Natural killer cell (primary cell): ENCODE measurements around the gene EPHA4. TPM values are rescaled to one million over a fixed set of nuclear protein-coding genes. Genes with fewer than 3 reads are reported as not detected.

Experiments
- ATAC-seq, 3 donors: fragments of 150-1000 bp in 2 of 3; fragments of 200-7000 bp in 1 of 3; cut with Tn5 transposase; 1 replicate in 1 of 3; 2 replicates in 2 of 3; pipeline ENCODE4 v1.10.0; 2021; ENCODE audit warnings: mild to moderate bottlenecking in 2 of 3, moderate library complexity in 2 of 3
- DNase-seq, 2 donors: peaks; one replicate each; pipeline versions ENCODE4 v3.0.0 to v3.0.0-alpha.2; 2013 to 2021; ENCODE audit warnings: mixed read lengths in 1 of 2
- H3K27ac ChIP-seq: one replicate; pipeline ENCODE4 v1.5.1; 2013; ENCODE audit warnings: mild to moderate bottlenecking, low read length
- H3K27me3 ChIP-seq: one replicate; pipeline ENCODE4 v1.6.1; 2013; ENCODE audit warnings: low read length; ENCODE audit not compliant: control insufficient read depth, insufficient read depth
- H3K36me3 ChIP-seq: one replicate; pipeline ENCODE4 v1.6.1; 2013; ENCODE audit warnings: low read length; ENCODE audit not compliant: control insufficient read depth, insufficient read depth
- H3K4me1 ChIP-seq: one replicate; pipeline ENCODE4 v1.6.1; 2013; ENCODE audit warnings: low read length; ENCODE audit not compliant: control insufficient read depth, insufficient read depth
- H3K4me3 ChIP-seq: one replicate; pipeline ENCODE4 v1.5.1; 2013; ENCODE audit warnings: low read length
- H3K9me3 ChIP-seq: one replicate; pipeline ENCODE4 v1.6.1; 2013; ENCODE audit warnings: low read length; ENCODE audit not compliant: control insufficient read depth, insufficient read depth
- H3K27ac Mint-ChIP-seq, 2 donors: one replicate each; pipeline ENCODE4 v1.8.0; 2022; ENCODE audit warnings: mild to moderate bottlenecking in 2 of 2, mixed read lengths in 2 of 2, moderate library complexity in 1 of 2
- H3K27me3 Mint-ChIP-seq, 2 donors: one replicate each; pipeline ENCODE4 v1.8.0; 2022; ENCODE audit warnings: low read depth in 2 of 2, mixed read lengths in 2 of 2
- H3K36me3 Mint-ChIP-seq: one replicate; pipeline ENCODE4 v1.8.0; 2022; ENCODE audit warnings: mixed read lengths
- H3K4me1 Mint-ChIP-seq, 2 donors: one replicate each; pipeline ENCODE4 v1.8.0; 2022; ENCODE audit warnings: mixed read lengths in 2 of 2
- H3K4me3 Mint-ChIP-seq: one replicate; pipeline ENCODE4 v1.8.0; 2022; ENCODE audit warnings: mild to moderate bottlenecking, moderate library complexity, mixed read lengths
- H3K9me3 Mint-ChIP-seq, 2 donors: one replicate each; pipeline ENCODE4 v1.8.0; 2022; ENCODE audit warnings: mixed read lengths in 2 of 2
- CTCF ChIP-seq: fragments of 200-600 bp; IDR thresholded peaks from one replicate; pipeline ENCODE4 v1.8.0; 2022; ENCODE audit warnings: antibody characterized with exemption
- WGBS: methylation state at CpG from one replicate; pipeline ENCODE4 v1.1.7; 2013; ENCODE audit warnings: missing lambda C conversion rate; ENCODE audit not compliant: insufficient coverage; 5-methylcytosine and 5-hydroxymethylcytosine counted together
- intact Hi-C: fragments of 100-400 bp; cut with micrococcal nuclease; formaldehyde crosslinking; loops from one replicate; pipeline ENCODE4 v1.14.2; 2022
- total RNA-seq, 4 donors: library from RNA; stranded (reverse); fragments of 120-200 nt in 1 of 4; gene quantifications; one replicate each; pipeline versions ENCODE4 v1.2.3 to v1.2.4, GENCODE V29; 2013 to 2022

EPHA4 gene
- total RNA-seq, 3 donors from 2014 or later (not counting 1 experiment from before 2014, with no cell fraction given): 27.2 to 48.6 (median 44.7) TPM

- Histone ChIP-seq H3K4me1 (peaks cover 12% of the 10 kb centered on the region), H3K9me3 (no peaks in the 10 kb centered on the region), H3K36me3 (peaks cover 29% of the 10 kb centered on the region), H3K27me3 (no peaks in the 10 kb centered on the region), H3K4me3 (no peak overlapping the region), H3K27ac (no peak overlapping the region)
- intact Hi-C loops: no loop called here
- no peak for TF ChIP-seq CTCF
- Mint-ChIP-seq H3K27me3 (no peaks in the 10 kb centered on the region), H3K9me3 (no peaks in the 10 kb centered on the region), H3K36me3 (peaks cover 7% of the 10 kb centered on the region), H3K4me3 (no peak overlapping the region), H3K27ac (no peak overlapping the region), H3K4me1 (peaks cover 12 to 15% of the 10 kb centered on the region in 2 donors)
- ATAC-seq: no peak
- 100% methylated on average over 1 of the region's 4 CpGs for WGBS
- no peak for DNase-seq
These were observed 149.4 kb downstream of the EPHA4 start for GRCh38 chr2:221422516-221423209.

DNA sequence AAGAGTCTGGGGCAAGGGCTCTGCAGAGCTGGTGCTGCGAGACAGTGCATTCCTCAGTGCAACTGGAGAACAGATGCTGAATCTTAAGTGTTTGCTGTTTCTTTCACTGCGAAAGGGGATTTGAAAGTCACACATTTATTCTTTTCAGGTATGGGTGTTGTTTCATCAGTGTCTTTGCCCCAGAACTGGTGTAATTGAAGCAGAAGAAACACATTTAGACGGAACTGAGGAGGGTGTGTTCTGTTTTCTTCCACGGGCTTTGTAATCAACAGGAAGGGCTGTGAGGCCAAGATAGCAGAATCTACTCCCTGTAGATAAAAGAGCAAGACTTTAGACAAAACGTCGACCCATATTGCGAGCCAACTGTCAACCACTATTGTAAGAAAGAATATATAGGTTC is 151.9 kb downstream of the EPHA4 start:
- peak in 1 of 2 donors; percentile 32 for DNase-seq
- peak; percentile 24 to 74 (median 49) for ATAC-seq
- WGBS: 17% methylated on average over 6 of the region's 7 CpGs
- H3K27me3 Mint-ChIP-seq: no peaks in the 10 kb centered on the region
- H3K4me3 Mint-ChIP-seq: peak overlapping the region; percentile 74
- H3K4me3 ChIP-seq: no peak overlapping the region
- no peaks in the 10 kb centered on the region for H3K9me3 ChIP-seq
- H3K36me3 Mint-ChIP-seq: no peaks in the 10 kb centered on the region
- no peaks in the 10 kb centered on the region for H3K9me3 Mint-ChIP-seq
- H3K4me1 ChIP-seq: peaks cover 12% of the 10 kb centered on the region
- H3K36me3 ChIP-seq: peaks cover 15% of the 10 kb centered on the region
- intact Hi-C loops: no loop called here
- no peak for TF ChIP-seq CTCF
- no peaks in the 10 kb centered on the region for H3K27me3 ChIP-seq
- H3K4me1 Mint-ChIP-seq: peaks cover 12 to 15% of the 10 kb centered on the region in 2 donors
- peak overlapping the region; percentile 41 for H3K27ac ChIP-seq
- peak overlapping the region; percentile 87 for H3K27ac Mint-ChIP-seq

- no peak for DNase-seq
- Histone ChIP-seq H3K27me3 (no peaks in the 10 kb centered on the region), H3K36me3 (peaks cover 5% of the 10 kb centered on the region), H3K9me3 (no peaks in the 10 kb centered on the region), H3K27ac (no peak overlapping the region), H3K4me1 (peaks cover 11% of the 10 kb centered on the region), H3K4me3 (no peak overlapping the region)
- no peak overlapping the region for H3K4me3 Mint-ChIP-seq
- H3K4me1 Mint-ChIP-seq: peaks cover 12 to 14% of the 10 kb centered on the region in 2 donors
- TF ChIP-seq CTCF: no peak
- intact Hi-C loops: no loop called here
- H3K27me3 Mint-ChIP-seq: peaks cover 2 to 12% of the 10 kb centered on the region in 2 donors
- no peaks in the 10 kb centered on the region for H3K9me3 Mint-ChIP-seq
- WGBS: 97% methylated on average over 5 of the region's 5 CpGs
- H3K36me3 Mint-ChIP-seq: peaks cover 10% of the 10 kb centered on the region
- no peak for ATAC-seq
- H3K27ac Mint-ChIP-seq: no peak overlapping the region
These were observed 156.3 kb downstream of the EPHA4 start for GRCh38 chr2:221415789-221416188.

DNA sequence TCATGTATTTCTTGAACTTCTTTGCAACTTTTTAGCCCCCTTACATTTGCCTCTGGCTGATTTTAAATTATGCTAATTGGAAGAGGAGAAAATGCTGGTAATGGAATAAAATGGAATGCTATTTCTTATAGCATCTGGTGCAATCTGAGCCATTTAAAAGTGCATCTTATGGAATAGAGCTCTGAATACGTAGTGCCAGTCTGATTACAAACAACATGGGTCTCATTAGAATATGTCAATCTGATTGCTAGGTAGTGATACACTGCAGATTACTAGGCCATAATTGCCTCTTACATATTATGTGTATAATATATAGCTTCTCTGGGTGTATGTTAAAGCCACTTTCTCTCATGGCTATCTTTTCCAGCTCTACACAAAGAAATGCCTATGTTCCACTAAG is 159.1 kb downstream of the EPHA4 start:
- TF ChIP-seq CTCF: no peak
- Histone ChIP-seq H3K9me3 (no peaks in the 10 kb centered on the region), H3K36me3 (no peaks in the 10 kb centered on the region), H3K27ac (no peak overlapping the region), H3K4me3 (no peak overlapping the region), H3K4me1 (peaks cover 8% of the 10 kb centered on the region), H3K27me3 (no peaks in the 10 kb centered on the region)
- WGBS: 100% methylated on average over 1 of the region's 1 CpG
- DNase-seq (no peak), ATAC-seq (no peak)
- H3K9me3 Mint-ChIP-seq: no peaks in the 10 kb centered on the region
- no peak overlapping the region for H3K27ac Mint-ChIP-seq
- H3K4me1 Mint-ChIP-seq: peaks cover 19 to 22% of the 10 kb centered on the region in 2 donors
- H3K27me3 Mint-ChIP-seq: peaks cover 5 to 18% of the 10 kb centered on the region in 2 donors
- H3K4me3 Mint-ChIP-seq: no peak overlapping the region
- intact Hi-C loops: no loop called here
- peaks cover 15% of the 10 kb centered on the region for H3K36me3 Mint-ChIP-seq
